Smooth muscle cell (in vitro differentiated cells): ENCODE measurements around the gene POLL. TPM values are rescaled to one million over a fixed set of nuclear protein-coding genes. Genes with fewer than 3 reads are reported as not detected.

Source experiments
- DNase-seq: peaks from one replicate; lab custom pipeline; 2025; ENCODE audit not compliant: unreplicated experiment; lab: John Stamatoyannopoulos, UW
- H2AFZ ChIP-seq: fragments of 200-600 bp; sonication (generic); 2 replicates; pipeline ENCODE4 v1.6.0; 2016; ENCODE audit warnings: antibody characterized with exemption, low read depth, mild to moderate bottlenecking
- H3F3A ChIP-seq: fragments of 200-600 bp; sonication (generic); 2 replicates; pipeline ENCODE4 v1.6.0; 2017; ENCODE audit warnings: antibody characterized with exemption, low read depth
- H3K27ac ChIP-seq: fragments of 200-600 bp; sonication (generic); 2 replicates; pipeline ENCODE4 v1.5.1; 2016; ENCODE audit warnings: low read depth, mild to moderate bottlenecking
- H3K27me3 ChIP-seq: fragments of 200-600 bp; sonication (generic); 2 replicates; pipeline ENCODE4 v1.6.1; 2016; ENCODE audit warnings: low read depth, mild to moderate bottlenecking
- H3K36me3 ChIP-seq: fragments of 200-600 bp; sonication (generic); 2 replicates; pipeline ENCODE4 v1.5.1; 2016; ENCODE audit warnings: low read depth
- H3K4me1 ChIP-seq: fragments of 200-600 bp; sonication (generic); 2 replicates; pipeline ENCODE4 v1.5.1; 2016; ENCODE audit warnings: low read depth
- H3K4me2 ChIP-seq: fragments of 200-600 bp; sonication (generic); 2 replicates; pipeline ENCODE4 v1.6.0; 2016; ENCODE audit warnings: mild to moderate bottlenecking
- H3K4me3 ChIP-seq: fragments of 200-600 bp; sonication (generic); 2 replicates; pipeline ENCODE4 v1.5.1; 2016; ENCODE audit warnings: mild to moderate bottlenecking
- H3K79me2 ChIP-seq: fragments of 200-600 bp; sonication (generic); 2 replicates; pipeline ENCODE4 v1.6.0; 2016; ENCODE audit warnings: low read depth, mild to moderate bottlenecking
- H3K9ac ChIP-seq: fragments of 200-600 bp; sonication (generic); 2 replicates; pipeline ENCODE4 v1.6.0; 2016; ENCODE audit warnings: low read depth
- H3K9me3 ChIP-seq: fragments of 200-600 bp; sonication (generic); replicated peaks from 2 replicates; pipeline ENCODE4 v1.5.1; 2016; ENCODE audit warnings: low read depth
- H4K20me1 ChIP-seq: fragments of 200-600 bp; sonication (generic); 2 replicates; pipeline ENCODE4 v1.6.0; 2016; ENCODE audit warnings: low read depth
- WGBS: methylation state at CpG from one replicate; pipeline ENCODE4 v1.1.7; 2016; ENCODE audit warnings: low lambda C conversion rate; 5-methylcytosine and 5-hydroxymethylcytosine counted together
- polyA plus RNA-seq: library from polyadenylated mRNA; unstranded; fragments of >200 nt; fragmentation: Nextera tagmentation; extraction: Ambion mirVana; gene quantifications from 2 replicates; pipeline ENCODE4 v1.2.1, GENCODE V29; 2016
- total RNA-seq: library from RNA; depleted of rRNA; stranded (reverse); fragments of >200 nt; gene quantifications from 2 replicates; pipeline ENCODE4 v1.2.3, GENCODE V29; 2014
- TF ChIP-seq, protein P1 (sequence below): fragments of 200-600 bp; sonication (generic); IDR thresholded peaks from 2 replicates; pipeline ENCODE4 v1.5.1; 2017; ENCODE audit warnings: borderline replicate concordance, mild to moderate bottlenecking, antibody characterized with exemption; ENCODE audit not compliant: insufficient read depth, poor library complexity, severe bottlenecking

The POLL gene
- total and polyA plus RNA-seq, 2 experiments from 2014 or later: 14.6 to 15.1 TPM

DNA sequence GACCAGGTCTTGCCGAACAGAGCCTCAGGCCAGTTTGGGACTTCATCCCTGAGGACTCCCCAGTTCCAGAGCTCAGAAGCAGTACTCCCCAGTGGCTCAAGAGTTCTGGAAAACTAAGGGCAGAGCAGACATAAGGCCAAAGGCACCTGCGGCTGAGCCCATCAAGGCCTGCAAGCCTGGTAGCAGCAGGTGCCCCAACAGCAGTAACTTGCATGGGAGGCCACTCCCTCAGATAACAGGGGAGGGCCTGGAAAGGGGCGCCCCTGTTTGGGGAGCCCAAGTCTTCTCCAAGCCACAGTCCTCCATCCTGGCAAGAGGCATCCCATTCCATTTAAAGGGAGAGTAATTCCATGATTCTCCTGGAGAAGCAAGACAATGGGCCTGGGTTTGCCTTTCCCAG, 13.0 kb downstream of the POLL start:
- Histone ChIP-seq H3K4me1 (peaks cover 6% of the 10 kb centered on the region), H3K36me3 (no peaks in the 10 kb centered on the region), H2AFZ (no peak overlapping the region), H3K27me3 (no peaks in the 10 kb centered on the region), H3K9ac (no peak overlapping the region), H3K9me3 (no peaks in the 10 kb centered on the region), H3F3A (no peaks in the 10 kb centered on the region), H3K4me2 (no peak overlapping the region), H3K27ac (no peak overlapping the region), H3K79me2 (no peaks in the 10 kb centered on the region), H4K20me1 (no peaks in the 10 kb centered on the region), H3K4me3 (no peak overlapping the region)
- TF ChIP-seq, protein P1, sequence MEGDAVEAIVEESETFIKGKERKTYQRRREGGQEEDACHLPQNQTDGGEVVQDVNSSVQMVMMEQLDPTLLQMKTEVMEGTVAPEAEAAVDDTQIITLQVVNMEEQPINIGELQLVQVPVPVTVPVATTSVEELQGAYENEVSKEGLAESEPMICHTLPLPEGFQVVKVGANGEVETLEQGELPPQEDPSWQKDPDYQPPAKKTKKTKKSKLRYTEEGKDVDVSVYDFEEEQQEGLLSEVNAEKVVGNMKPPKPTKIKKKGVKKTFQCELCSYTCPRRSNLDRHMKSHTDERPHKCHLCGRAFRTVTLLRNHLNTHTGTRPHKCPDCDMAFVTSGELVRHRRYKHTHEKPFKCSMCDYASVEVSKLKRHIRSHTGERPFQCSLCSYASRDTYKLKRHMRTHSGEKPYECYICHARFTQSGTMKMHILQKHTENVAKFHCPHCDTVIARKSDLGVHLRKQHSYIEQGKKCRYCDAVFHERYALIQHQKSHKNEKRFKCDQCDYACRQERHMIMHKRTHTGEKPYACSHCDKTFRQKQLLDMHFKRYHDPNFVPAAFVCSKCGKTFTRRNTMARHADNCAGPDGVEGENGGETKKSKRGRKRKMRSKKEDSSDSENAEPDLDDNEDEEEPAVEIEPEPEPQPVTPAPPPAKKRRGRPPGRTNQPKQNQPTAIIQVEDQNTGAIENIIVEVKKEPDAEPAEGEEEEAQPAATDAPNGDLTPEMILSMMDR: no peak
- WGBS: 92% methylated on average over 3 of the region's 3 CpGs
- no peak for DNase-seq

DNA sequence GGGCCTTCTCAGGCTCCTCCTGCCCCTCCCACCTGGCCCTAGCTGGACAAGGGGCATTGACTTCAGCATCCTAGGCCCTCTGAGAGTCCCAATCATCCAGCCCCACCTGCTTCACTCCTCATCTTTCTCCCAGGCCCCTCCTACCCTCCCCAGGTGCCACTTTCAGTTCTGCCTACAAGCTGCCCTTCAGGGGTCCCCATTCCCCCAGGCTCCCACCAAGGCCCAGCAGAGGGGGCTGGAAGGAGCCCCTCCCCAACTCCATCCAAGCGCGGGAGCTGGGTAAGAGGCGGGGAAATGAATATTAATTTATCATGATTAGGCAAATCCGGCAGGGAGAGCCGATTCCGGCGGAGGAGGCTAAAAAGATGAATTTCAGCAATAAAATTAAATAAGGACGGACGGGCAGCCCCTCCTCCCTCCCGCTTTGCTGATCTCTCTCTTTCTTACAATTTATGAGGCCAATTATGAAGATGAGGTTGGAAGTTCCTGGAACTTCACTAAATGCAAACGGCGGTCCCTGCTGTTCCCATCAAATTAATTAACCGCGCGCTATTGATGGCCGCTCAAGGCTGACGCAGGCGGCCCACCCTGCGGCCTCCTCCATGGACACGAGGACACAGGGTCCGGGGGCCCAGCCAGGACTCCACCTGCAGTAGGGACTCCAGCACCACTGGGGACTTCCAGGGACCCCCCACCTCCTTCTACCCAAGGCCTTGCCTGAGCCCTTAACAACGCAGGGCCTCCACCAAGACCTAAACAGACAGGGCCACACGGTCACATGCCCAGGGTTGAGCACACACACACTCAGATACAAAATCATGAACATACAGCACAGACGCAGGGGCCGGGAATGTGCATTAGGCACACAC, 13.9 kb downstream of the POLL start:
- Histone ChIP-seq H4K20me1 (no peaks in the 10 kb centered on the region), H3K9ac (no peak overlapping the region), H3K27me3 (peaks cover 8% of the 10 kb centered on the region), H3K79me2 (no peaks in the 10 kb centered on the region), H3K4me3 (no peak overlapping the region), H3F3A (no peaks in the 10 kb centered on the region), H3K4me1 (peaks cover 13% of the 10 kb centered on the region), H3K9me3 (no peaks in the 10 kb centered on the region), H2AFZ (no peak overlapping the region), H3K27ac (no peak overlapping the region), H3K36me3 (no peaks in the 10 kb centered on the region), H3K4me2 (no peak overlapping the region)
- TF ChIP-seq, protein P1: no peak
- DNase-seq: no peak
- WGBS: 94% methylated on average over 25 of the region's 25 CpGs

DNA sequence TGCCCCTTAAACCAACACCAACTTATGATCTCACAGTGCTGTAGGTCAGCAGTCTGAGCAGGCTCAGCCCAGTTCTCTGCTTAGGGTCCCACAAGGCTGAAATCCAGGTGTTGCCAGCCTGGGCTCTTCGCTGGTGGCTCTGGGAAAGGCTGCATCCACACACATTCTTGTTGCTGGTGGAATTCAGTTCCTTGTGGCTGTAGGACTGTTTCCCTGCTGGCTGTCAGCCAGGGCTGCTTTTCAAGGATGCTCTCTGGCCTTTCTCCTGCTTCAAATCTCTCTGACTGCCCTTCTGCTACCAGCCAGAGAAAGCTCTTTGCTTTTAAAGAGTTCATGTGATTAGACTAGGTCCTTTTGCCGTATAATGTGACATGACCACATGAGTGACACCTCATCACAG, 15.3 kb downstream of the POLL start:
- TF ChIP-seq, protein P1: no peak
- DNase-seq: no peak
- H3F3A ChIP-seq: no peaks in the 10 kb centered on the region

More for the DNA sequence above, 15.3 kb downstream of the POLL start:
- Histone ChIP-seq H2AFZ (no peak overlapping the region), H3K36me3 (no peaks in the 10 kb centered on the region), H3K4me2 (no peak overlapping the region), H3K27me3 (peaks cover 20% of the 10 kb centered on the region), H3K9ac (no peak overlapping the region), H3K79me2 (no peaks in the 10 kb centered on the region), H3K4me1 (peaks cover 13% of the 10 kb centered on the region), H4K20me1 (no peaks in the 10 kb centered on the region), H3K4me3 (no peak overlapping the region), H3K9me3 (no peaks in the 10 kb centered on the region), H3K27ac (no peak overlapping the region)
- whole genome bisulfite sequencing: 86% methylated on average over 2 of the region's 2 CpGs
